Effector memory CD4-positive, alpha-beta T cell (primary cell): ENCODE data around the gene XCL2.

Experiments
- DNase-seq, 3 donors: peaks; one replicate each; pipeline ENCODE4 v3.0.0-alpha.2; 2020
- H3K27ac ChIP-seq: 2 replicates; pipeline ENCODE4 v1.7.0; 2013; ENCODE audit warnings: mild to moderate bottlenecking, low read length, moderate library complexity; ENCODE audit not compliant: insufficient read depth, poor library complexity, severe bottlenecking
- H3K27me3 ChIP-seq: replicated peaks from 2 replicates; pipeline ENCODE4 v1.7.0; 2013; ENCODE audit warnings: mild to moderate bottlenecking, low read length; ENCODE audit not compliant: insufficient read depth, control insufficient read depth, poor library complexity, severe bottlenecking
- H3K36me3 ChIP-seq: 2 replicates; pipeline ENCODE4 v1.7.0; 2013; ENCODE audit warnings: mild to moderate bottlenecking, low read length, moderate library complexity; ENCODE audit not compliant: control insufficient read depth, insufficient read depth
- H3K4me1 ChIP-seq: 2 replicates; pipeline ENCODE4 v1.7.0; 2013; ENCODE audit warnings: low read length, mild to moderate bottlenecking; ENCODE audit not compliant: control insufficient read depth, insufficient read depth, poor library complexity, severe bottlenecking
- H3K4me3 ChIP-seq: 2 replicates; pipeline ENCODE4 v1.7.0; 2013; ENCODE audit warnings: low read length, low read depth, mild to moderate bottlenecking; ENCODE audit not compliant: insufficient read depth, poor library complexity, severe bottlenecking
- H3K9me3 ChIP-seq: 2 replicates; pipeline ENCODE4 v1.7.0; 2013; ENCODE audit warnings: mild to moderate bottlenecking, low read length, moderate library complexity; ENCODE audit not compliant: control insufficient read depth

The XCL2 gene

GRCh38 chr1:168565825-168566224 is 22.0 kb upstream of the XCL2 start:
- H3K9me3 ChIP-seq: no peaks in the 10 kb centered on the region
- no peaks in the 10 kb centered on the region for H3K4me1 ChIP-seq
- no peak overlapping the region for H3K27ac ChIP-seq
- H3K36me3 ChIP-seq: no peaks in the 10 kb centered on the region
- H3K27me3 ChIP-seq: no peaks in the 10 kb centered on the region
- no peak for DNase-seq
- no peak overlapping the region for H3K4me3 ChIP-seq

- H3K4me3 ChIP-seq: no peak overlapping the region
- H3K9me3 ChIP-seq: no peaks in the 10 kb centered on the region
- H3K4me1 ChIP-seq: no peaks in the 10 kb centered on the region
- no peak for DNase-seq
- no peaks in the 10 kb centered on the region for H3K36me3 ChIP-seq
- no peak overlapping the region for H3K27ac ChIP-seq
- no peaks in the 10 kb centered on the region for H3K27me3 ChIP-seq
Measured at GRCh38 chr1:168561989-168562388, 18.2 kb upstream of the XCL2 start.

DNA sequence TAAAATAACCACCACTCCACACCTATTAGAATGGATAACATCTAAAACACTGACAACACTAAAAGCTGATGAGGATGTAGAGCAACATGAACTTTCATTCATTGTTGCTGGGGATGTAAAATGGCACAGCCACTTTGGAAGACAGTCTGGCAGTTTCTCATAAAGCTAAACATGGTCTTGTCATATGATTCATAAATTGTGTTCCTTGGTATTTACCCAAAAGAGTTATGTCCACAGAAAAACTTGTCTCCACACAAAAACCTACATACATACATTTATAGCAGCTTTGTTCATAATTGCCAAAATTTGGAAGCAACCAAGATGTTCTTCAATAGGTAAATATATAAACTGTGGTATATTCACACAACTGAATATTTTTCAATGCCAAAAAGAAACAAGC is 16.6 kb upstream of the XCL2 start:
- Histone ChIP-seq H3K27me3 (no peaks in the 10 kb centered on the region), H3K4me3 (no peak overlapping the region), H3K4me1 (no peaks in the 10 kb centered on the region), H3K9me3 (no peaks in the 10 kb centered on the region), H3K27ac (no peak overlapping the region), H3K36me3 (no peaks in the 10 kb centered on the region)
- no peak for DNase-seq

DNA sequence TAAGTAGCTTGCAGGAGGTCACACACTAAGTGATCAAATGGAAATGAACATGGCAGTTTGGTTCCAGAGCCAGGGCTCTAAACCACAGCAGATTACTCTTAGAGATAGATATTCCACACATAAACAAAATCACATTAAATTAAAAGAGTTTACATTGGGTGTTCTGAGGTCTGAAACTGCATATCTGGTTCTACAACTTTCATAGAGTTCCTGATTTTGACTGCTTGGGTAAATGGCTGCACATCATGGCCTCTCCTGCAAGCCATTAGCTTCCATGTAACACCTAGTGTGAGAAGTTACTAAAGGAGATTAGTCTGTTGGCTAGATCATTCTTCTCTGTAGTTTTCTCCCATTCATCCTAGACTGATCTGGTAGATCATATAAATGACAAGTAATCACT is 12.8 kb upstream of the XCL2 start:
- Histone ChIP-seq H3K4me3 (no peak overlapping the region), H3K4me1 (no peaks in the 10 kb centered on the region), H3K27me3 (no peaks in the 10 kb centered on the region), H3K36me3 (no peaks in the 10 kb centered on the region), H3K27ac (no peak overlapping the region), H3K9me3 (no peaks in the 10 kb centered on the region)
- DNase-seq: no peak

DNA sequence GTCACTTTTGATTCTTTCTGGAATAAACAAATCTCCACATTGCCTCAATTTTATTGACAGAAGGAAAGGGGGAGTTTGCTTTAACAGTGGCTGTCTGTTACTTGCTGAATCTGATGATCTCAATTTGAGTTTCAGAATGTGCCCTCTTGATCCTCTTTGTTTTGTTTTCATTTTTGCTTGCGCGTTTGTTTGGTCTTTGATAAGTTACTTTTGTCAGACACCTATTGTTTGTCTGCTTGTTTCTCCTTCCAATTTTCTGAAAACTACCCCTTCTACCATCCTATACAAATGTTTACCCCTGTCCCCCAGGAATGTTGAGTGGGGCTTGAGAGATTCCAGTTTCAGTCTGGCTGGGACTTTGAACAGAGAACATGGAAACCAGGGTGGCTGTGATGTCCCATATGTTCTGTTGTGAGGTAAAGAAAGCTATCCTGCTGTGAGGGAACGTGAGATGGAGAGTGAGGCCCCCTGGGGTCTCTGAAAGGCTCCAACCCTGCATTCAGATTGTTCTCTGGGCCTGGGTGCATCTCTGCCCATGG is 11.8 kb upstream of the XCL2 start:
- Histone ChIP-seq H3K4me3 (no peak overlapping the region), H3K27me3 (no peaks in the 10 kb centered on the region), H3K9me3 (no peaks in the 10 kb centered on the region), H3K4me1 (no peaks in the 10 kb centered on the region), H3K36me3 (no peaks in the 10 kb centered on the region), H3K27ac (no peak overlapping the region)
- DNase-seq: no peak

GRCh38 chr1:168554603-168555483 is 11.0 kb upstream of the XCL2 start:
- Histone ChIP-seq H3K27ac (no peak overlapping the region), H3K9me3 (no peaks in the 10 kb centered on the region), H3K36me3 (no peaks in the 10 kb centered on the region), H3K27me3 (no peaks in the 10 kb centered on the region), H3K4me3 (no peak overlapping the region), H3K4me1 (no peaks in the 10 kb centered on the region)
- DNase-seq: no peak

DNA sequence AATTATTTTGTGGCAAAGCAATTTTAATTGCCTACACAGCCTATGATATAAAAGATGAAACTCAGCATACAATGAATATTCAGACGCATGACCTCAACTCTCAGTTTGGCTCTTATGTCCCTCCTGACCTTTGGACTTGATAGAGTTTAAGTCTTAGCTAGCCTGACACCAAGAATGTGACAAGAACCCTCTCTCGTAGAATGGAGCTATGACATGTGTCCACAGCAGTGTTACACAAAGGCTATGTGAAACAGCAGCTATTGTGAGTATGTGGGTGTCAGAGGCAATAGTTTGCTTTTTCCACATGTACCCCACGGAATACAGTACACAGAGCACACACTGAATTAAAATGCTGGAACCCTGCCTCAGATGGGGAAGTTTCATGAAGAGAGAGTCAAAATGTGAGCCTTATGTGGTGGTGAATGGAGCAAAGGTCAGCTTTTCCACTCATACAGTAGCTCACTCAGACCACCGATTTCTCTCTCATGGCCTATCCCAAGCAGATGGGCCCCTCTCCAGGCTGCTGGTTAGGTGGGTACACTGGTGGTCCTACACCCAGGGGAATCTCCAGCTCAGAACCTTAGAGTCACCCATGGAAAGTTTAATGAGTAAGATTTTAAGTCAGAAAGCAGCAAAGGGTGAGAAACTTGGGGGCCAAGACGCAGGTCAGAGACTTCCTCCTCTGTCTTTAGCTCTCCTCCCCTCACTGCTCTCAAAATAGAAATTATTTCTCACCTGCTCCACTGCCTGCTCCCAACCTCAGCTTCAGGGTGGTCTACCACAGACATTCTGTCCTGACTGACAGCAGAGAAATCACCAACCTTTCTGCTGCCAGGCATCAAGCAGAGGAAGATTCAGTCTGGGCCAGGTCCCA is 10.1 kb upstream of the XCL2 start:
- H3K27me3 ChIP-seq: no peaks in the 10 kb centered on the region
- DNase-seq: no peak
- H3K27ac ChIP-seq: no peak overlapping the region

DNA sequence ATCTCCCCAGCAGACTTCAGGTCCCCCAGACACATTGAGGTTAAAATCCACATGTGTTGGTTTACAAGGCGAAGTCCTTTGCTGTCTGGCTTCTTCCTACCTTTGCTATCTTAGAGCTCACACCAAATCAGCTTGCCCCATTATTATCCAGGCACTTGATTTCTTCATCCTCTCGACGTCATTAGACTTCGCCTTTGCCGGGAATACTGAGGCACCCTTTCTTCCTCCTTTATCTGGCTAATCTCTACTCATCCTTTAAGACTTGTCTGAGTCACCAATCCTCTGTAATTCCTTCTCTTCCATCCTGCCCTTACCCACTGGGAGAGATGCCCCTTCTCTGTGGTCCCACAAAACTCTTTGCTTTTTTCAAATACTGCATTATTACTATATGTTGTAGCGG is 9.2 kb upstream of the XCL2 start:
- Histone ChIP-seq H3K4me3 (no peak overlapping the region), H3K27me3 (no peaks in the 10 kb centered on the region), H3K9me3 (no peaks in the 10 kb centered on the region), H3K27ac (no peak overlapping the region), H3K4me1 (no peaks in the 10 kb centered on the region), H3K36me3 (no peaks in the 10 kb centered on the region)
- no peak for DNase-seq

More for the DNA sequence above, 10.1 kb upstream of the XCL2 start:
- Histone ChIP-seq H3K36me3 (no peaks in the 10 kb centered on the region), H3K4me3 (no peak overlapping the region), H3K4me1 (no peaks in the 10 kb centered on the region), H3K9me3 (no peaks in the 10 kb centered on the region)

DNA sequence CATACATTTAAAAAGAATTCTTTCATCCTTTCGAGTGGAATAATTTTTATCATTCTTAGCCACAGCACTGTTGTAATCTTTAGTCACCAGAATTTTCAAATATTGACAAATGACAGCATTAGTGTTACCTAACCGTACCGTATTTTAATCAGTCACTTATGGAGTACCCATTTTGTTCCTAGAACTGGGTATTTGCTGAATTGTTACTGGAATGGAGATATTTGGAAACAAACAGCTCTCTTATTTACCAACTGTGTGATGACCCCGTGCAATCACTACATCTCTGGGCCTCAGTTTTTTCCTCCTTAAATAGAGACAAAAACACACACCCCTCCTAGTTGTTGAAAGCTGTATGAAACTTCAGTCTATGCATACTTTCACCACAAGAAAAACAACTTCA is 7.9 kb upstream of the XCL2 start:
- DNase-seq: no peak
- H3K27ac ChIP-seq: no peak overlapping the region
- H3K9me3 ChIP-seq: no peaks in the 10 kb centered on the region

GRCh38 chr1:168550971-168551370 is 7.2 kb upstream of the XCL2 start:
- H3K4me1 ChIP-seq: no peaks in the 10 kb centered on the region
- no peak for DNase-seq
- H3K27me3 ChIP-seq: no peaks in the 10 kb centered on the region
- no peaks in the 10 kb centered on the region for H3K36me3 ChIP-seq
- H3K27ac ChIP-seq: no peak overlapping the region
- H3K4me3 ChIP-seq: no peak overlapping the region
- H3K9me3 ChIP-seq: no peaks in the 10 kb centered on the region

More for the DNA sequence above, 7.9 kb upstream of the XCL2 start:
- H3K4me3 ChIP-seq: no peak overlapping the region
- no peaks in the 10 kb centered on the region for H3K36me3 ChIP-seq
- no peaks in the 10 kb centered on the region for H3K27me3 ChIP-seq
- no peaks in the 10 kb centered on the region for H3K4me1 ChIP-seq
